Measurements from ENCODE around the gene TRIM33.

- TF ChIP-seq CTCF (IDR thresholded peaks at IDR 0.05; ENCODE audit: low read length) (no peak), EZH2 (optimal IDR thresholded peaks at IDR 0.05; ENCODE audit: low read depth, low read length) (no peak)
These were observed 42.1 kb downstream of the TRIM33 start for GRCh38 chr1:114468710-114469468.

All from MM.1S (cell line).